HG03342 (cell line): ENCODE measurements around the gene LCN12.

ENCODE experiments used
- ATAC-seq: cut with Tn5 transposase; IDR thresholded peaks from one replicate; pipeline ENCODE4 v1.9.1; 2021; ENCODE audit warnings: mild to moderate bottlenecking, moderate library complexity; ENCODE audit not compliant: unreplicated experiment

Gene LCN12

GRCh38 chr9:136957461-136957860, 5.4 kb downstream of the LCN12 start:
- no peak for ATAC-seq

- ATAC-seq = no peak
Observed at GRCh38 chr9:136957901-136958300, 5.8 kb downstream of the LCN12 start.

- ATAC-seq = no peak
Observed at GRCh38 chr9:136958473-136958872, 6.4 kb downstream of the LCN12 start.

GRCh38 chr9:136958898-136959850, 7.1 kb downstream of the LCN12 start:
- ATAC-seq = no peak

- no peak for ATAC-seq
Observed at GRCh38 chr9:136960212-136960937, 8.3 kb downstream of the LCN12 start.

- ATAC-seq = no peak
Observed at GRCh38 chr9:136960938-136961275, 8.8 kb downstream of the LCN12 start.

GRCh38 chr9:136961279-136962065, 9.4 kb downstream of the LCN12 start:
- ATAC-seq = no peak

- no peak for ATAC-seq
Observed at GRCh38 chr9:136962163-136962562, 10.1 kb downstream of the LCN12 start.

- ATAC-seq = no peak
Observed at GRCh38 chr9:136962701-136963248, 10.7 kb downstream of the LCN12 start.

- ATAC-seq = no peak
Observed at GRCh38 chr9:136963341-136963740, 11.3 kb downstream of the LCN12 start.

GRCh38 chr9:136963751-136964150, 11.7 kb downstream of the LCN12 start:
- no peak for ATAC-seq

GRCh38 chr9:136964171-136964689, 12.2 kb downstream of the LCN12 start:
- ATAC-seq = no peak

- ATAC-seq = no peak
Observed at GRCh38 chr9:136964833-136965422, 12.9 kb downstream of the LCN12 start.

- no peak for ATAC-seq
Observed at GRCh38 chr9:136965771-136966484, 13.9 kb downstream of the LCN12 start.

GRCh38 chr9:136968333-136969127, 16.5 kb downstream of the LCN12 start:
- ATAC-seq = no peak

- no peak for ATAC-seq
Observed at GRCh38 chr9:136969150-136969549, 17.1 kb downstream of the LCN12 start.

GRCh38 chr9:136969774-136970173, 17.7 kb downstream of the LCN12 start:
- no peak for ATAC-seq

GRCh38 chr9:136970361-136970760, 18.3 kb downstream of the LCN12 start:
- no peak for ATAC-seq

- no peak for ATAC-seq
Observed at GRCh38 chr9:136971746-136972145, 19.7 kb downstream of the LCN12 start.
